GM19351 (cell line): ENCODE data around the gene FIZ1.
"Not testable (repeated sequence)": the region's sequence is repeated elsewhere in the genome, so short reads cannot be mapped to it uniquely, and the experiment has no call there.

Experiments used
- ATAC-seq: cut with Tn5 transposase; IDR thresholded peaks from one replicate; pipeline ENCODE4 v1.9.1; 2021; ENCODE audit warnings: mild to moderate bottlenecking, moderate library complexity; ENCODE audit not compliant: unreplicated experiment

Gene FIZ1

GRCh38 chr19:55578761-55579747 is 20.3 kb downstream of the FIZ1 start:
- ATAC-seq = no peak

GRCh38 chr19:55578031-55578760 is 21.1 kb downstream of the FIZ1 start:
- no peak for ATAC-seq

GRCh38 chr19:55576746-55577145 is 22.6 kb downstream of the FIZ1 start:
- ATAC-seq = no peak

- ATAC-seq = not testable (repeated sequence)
Observed at GRCh38 chr19:55573929-55574328, 25.4 kb downstream of the FIZ1 start.

GRCh38 chr19:55569477-55569876 is 29.8 kb downstream of the FIZ1 start:
- not testable (repeated sequence) for ATAC-seq

GRCh38 chr19:55567708-55568328 is 31.5 kb downstream of the FIZ1 start:
- ATAC-seq = no peak

GRCh38 chr19:55566823-55567222 is 32.5 kb downstream of the FIZ1 start:
- ATAC-seq = no peak

- no peak for ATAC-seq
Observed at GRCh38 chr19:55563261-55563690, 36.0 kb downstream of the FIZ1 start.

- no peak for ATAC-seq
Observed at GRCh38 chr19:55559684-55560083, 39.6 kb downstream of the FIZ1 start.

- no peak for ATAC-seq
Observed at GRCh38 chr19:55554741-55555152, 44.6 kb downstream of the FIZ1 start.

- no peak for ATAC-seq
Observed at GRCh38 chr19:55554302-55554701, 45.0 kb downstream of the FIZ1 start.

GRCh38 chr19:55553217-55554182 is 45.8 kb downstream of the FIZ1 start:
- no peak for ATAC-seq

GRCh38 chr19:55552620-55553019 is 46.7 kb downstream of the FIZ1 start:
- no peak for ATAC-seq

- ATAC-seq = no peak
Observed at GRCh38 chr19:55552206-55552605, 47.1 kb downstream of the FIZ1 start.

GRCh38 chr19:55550321-55550650 is 49.0 kb downstream of the FIZ1 start:
- no peak for ATAC-seq

GRCh38 chr19:55549500-55550320 is 49.6 kb downstream of the FIZ1 start:
- ATAC-seq = no peak

GRCh38 chr19:55546822-55547614 is 52.3 kb downstream of the FIZ1 start:
- ATAC-seq = no peak

- no peak for ATAC-seq
Observed at GRCh38 chr19:55546011-55546410, 53.3 kb downstream of the FIZ1 start.

GRCh38 chr19:55545443-55545842 is 53.9 kb downstream of the FIZ1 start, which contains the start of gene SBK3:
Gene SBK3, minus strand, starts transcription at chr19:55545543. Its CDS starts 0 bp downstream, at chr19:55545543.
- no peak for ATAC-seq
